ENCODE results near the gene DCXR.

The DCXR gene

GRCh38 chr17:82010575-82011525 lies 26.6 kb downstream of the DCXR start:
- DNase-seq (ENCODE audit: low spot score) = no peak

GRCh38 chr17:82009413-82009812 lies 28.1 kb downstream of the DCXR start:
- no peak for DNase-seq (ENCODE audit: low spot score)

- DNase-seq (ENCODE audit: low spot score) = no peak
These were observed 28.5 kb downstream of the DCXR start for GRCh38 chr17:82008941-82009405.

- no peak for DNase-seq (ENCODE audit: low spot score)
These were observed 29.1 kb downstream of the DCXR start for GRCh38 chr17:82008258-82008940.

GRCh38 chr17:82007495-82008257 lies 29.8 kb downstream of the DCXR start:
- no peak for DNase-seq (ENCODE audit: low spot score)

- no peak for DNase-seq (ENCODE audit: low spot score)
These were observed 30.3 kb downstream of the DCXR start for GRCh38 chr17:82007228-82007494.

GRCh38 chr17:82006468-82007227 lies 30.8 kb downstream of the DCXR start:
- peak; percentile 78 for DNase-seq (ENCODE audit: low spot score)

GRCh38 chr17:82005701-82006348 lies 31.7 kb downstream of the DCXR start:
- no peak for DNase-seq (ENCODE audit: low spot score)

GRCh38 chr17:82004517-82005455 lies 32.7 kb downstream of the DCXR start:
- DNase-seq (ENCODE audit: low spot score) = no peak

GRCh38 chr17:82003411-82004381 lies 33.8 kb downstream of the DCXR start:
- DNase-seq (ENCODE audit: low spot score) = no peak

GRCh38 chr17:82001571-82002056 lies 35.9 kb downstream of the DCXR start:
- DNase-seq (ENCODE audit: low spot score) = no peak

GRCh38 chr17:82000803-82001570 lies 36.5 kb downstream of the DCXR start:
- DNase-seq (ENCODE audit: low spot score) = no peak

- DNase-seq (ENCODE audit: low spot score) = no peak
These were observed 37.3 kb downstream of the DCXR start for GRCh38 chr17:81999976-82000802.

- no peak for DNase-seq (ENCODE audit: low spot score)
These were observed 37.9 kb downstream of the DCXR start for GRCh38 chr17:81999587-81999975.

GRCh38 chr17:81998691-81999438 lies 38.6 kb downstream of the DCXR start:
- DNase-seq (ENCODE audit: low spot score) = no peak

GRCh38 chr17:81998212-81998611 lies 39.3 kb downstream of the DCXR start:
- DNase-seq (ENCODE audit: low spot score) = no peak

Data from cerebellar cortex (tissue), 1 donor.